ENCODE measurements around the gene HIRA. TPM values are rescaled to one million over a fixed set of nuclear protein-coding genes. Genes with fewer than 3 reads are reported as not detected.

Gene HIRA
- total RNA-seq, 1 donor from 2014 or later = 32.7 TPM

GRCh38 chr22:19429950-19430889 lies 1.3 kb downstream of the HIRA start:
- Mint-ChIP-seq H3K27ac (peak overlapping the region; percentile 57), H3K36me3 (ENCODE audit: low read depth) (peaks cover 14% of the 10 kb centered on the region), H3K27me3 (no peaks in the 10 kb centered on the region), H3K4me1 (peaks cover 59% of the 10 kb centered on the region), H3K9me3 (no peaks in the 10 kb centered on the region), H3K4me3 (peak overlapping the region; percentile 90)
- CTCF ChIA-PET = no interaction called here
- no peak for DNase-seq
- no peak for TF ChIP-seq CTCF (IDR thresholded peaks at IDR 0.05)
- intact Hi-C loops (cut with micrococcal nuclease) = loop anchor here (5.0 kb wide), 2 partner anchors 202 to 702 kb away; partner anchors contain the start of gene ZDHHC8
- POLR2A ChIA-PET = interaction anchor here (0.7 to 2.3 kb wide), 3 partner anchors 11 to 256 kb away, joined by 3 to 12 read pairs (median 5); partner anchors contain the start of genes CDC45 and UFD1
- no peak for ATAC-seq (ENCODE audit: low read depth)

GRCh38 chr22:19424186-19424500 lies 7.4 kb downstream of the HIRA start:
- CTCF ChIA-PET = no interaction called here
- H3K36me3 Mint-ChIP-seq (ENCODE audit: low read depth) = peaks cover 7% of the 10 kb centered on the region
- H3K27ac Mint-ChIP-seq = no peak overlapping the region
- POLR2A ChIA-PET = interaction anchor here (0.6 kb wide), 1 partner anchor 97 kb away, joined by 4 read pairs; no protein-coding TSS in a partner anchor
- intact Hi-C loops (cut with micrococcal nuclease) = no loop called here
- no peak for TF ChIP-seq CTCF (IDR thresholded peaks at IDR 0.05)
- no peaks in the 10 kb centered on the region for H3K27me3 Mint-ChIP-seq
- H3K9me3 Mint-ChIP-seq = no peaks in the 10 kb centered on the region
- peaks cover 49% of the 10 kb centered on the region for H3K4me1 Mint-ChIP-seq
- no peak overlapping the region for H3K4me3 Mint-ChIP-seq
- no peak for ATAC-seq (ENCODE audit: low read depth)
- DNase-seq = no peak

- ChIA-PET CTCF (no interaction called here), POLR2A (no interaction called here)
- no peak for TF ChIP-seq CTCF (IDR thresholded peaks at IDR 0.05)
- Mint-ChIP-seq H3K27me3 (no peaks in the 10 kb centered on the region), H3K27ac (peak overlapping the region; percentile 50), H3K9me3 (no peaks in the 10 kb centered on the region), H3K36me3 (ENCODE audit: low read depth) (peaks cover 7% of the 10 kb centered on the region), H3K4me3 (no peak overlapping the region), H3K4me1 (peaks cover 44% of the 10 kb centered on the region)
- intact Hi-C loops (cut with micrococcal nuclease) = no loop called here
- DNase-seq = no peak
- ATAC-seq (ENCODE audit: low read depth) = no peak
Measured at GRCh38 chr22:19422440-19423301, 8.9 kb downstream of the HIRA start.

- Mint-ChIP-seq H3K27ac (peak overlapping the region; percentile 41), H3K4me3 (no peak overlapping the region), H3K4me1 (peaks cover 41% of the 10 kb centered on the region), H3K36me3 (ENCODE audit: low read depth) (peaks cover 14% of the 10 kb centered on the region), H3K27me3 (no peaks in the 10 kb centered on the region), H3K9me3 (no peaks in the 10 kb centered on the region)
- no peak for ATAC-seq (ENCODE audit: low read depth)
- POLR2A ChIA-PET = interaction anchor here (0.7 kb wide), 1 partner anchor 528 kb away, joined by 11 read pairs; no protein-coding TSS in a partner anchor
- intact Hi-C loops (cut with micrococcal nuclease) = no loop called here
- no peak for DNase-seq
- CTCF ChIA-PET = no interaction called here
- no peak for TF ChIP-seq CTCF (IDR thresholded peaks at IDR 0.05)
Measured at GRCh38 chr22:19420321-19420720, 11.2 kb downstream of the HIRA start.

All from activated B cell treated with CpG ODN at 0.5 μM for 24 hours (primary cell).